AG04450 (cell line): ENCODE results near the gene PSKH1. TPM values are rescaled to one million over a fixed set of nuclear protein-coding genes. Genes with fewer than 3 reads are reported as not detected.

Source experiments
- CTCF ChIA-PET: fragments of 300-600, 350-600 bp; formaldehyde crosslinking; extraction: SDS; loops from one replicate; lab custom pipeline; 2022; ENCODE audit warnings: antibody characterized with exemption, inconsistent platforms; lab: Charles Lee
- POLR2A ChIA-PET: fragments of 350-600 bp; formaldehyde crosslinking; extraction: SDS; loops from one replicate; lab custom pipeline; 2021; ENCODE audit warnings: antibody characterized with exemption, inconsistent platforms; lab: Yijun Ruan, JAX
- DNase-seq: peaks from one replicate; pipeline ENCODE4 v3.0.0-alpha.2; 2011; ENCODE audit warnings: low read depth, low spot score
- H3K27ac ChIP-seq: one replicate; pipeline ENCODE4 v1.5.1; 2012; ENCODE audit warnings: low read depth, low read length, control low read depth
- H3K27me3 ChIP-seq: one replicate; pipeline ENCODE4 v1.6.0; 2012; ENCODE audit warnings: low read length; ENCODE audit not compliant: control insufficient read depth, insufficient read depth
- H3K4me3 ChIP-seq: 2 replicates; pipeline ENCODE4 v1.5.1; 2011; ENCODE audit warnings: mild to moderate bottlenecking, low read depth, low read length, control low read depth
- H3K9me3 ChIP-seq: 2 replicates; pipeline ENCODE4 v1.5.1; 2012; ENCODE audit warnings: low read length; ENCODE audit not compliant: control insufficient read depth, insufficient read depth
- CTCF ChIP-seq: IDR thresholded peaks from 2 replicates; pipeline ENCODE4 v1.5.1; 2011; ENCODE audit warnings: low read depth, low read length, control low read depth, inconsistent platforms
- polyA plus RNA-seq: library from polyadenylated mRNA; depleted of rRNA; stranded (reverse); fragments of >200 nt; gene quantifications from 2 replicates; pipeline ENCODE4 v1.2.3, GENCODE V29; 2011

Gene PSKH1
- polyA plus RNA-seq, 1 experiment: 18.2 TPM

- peak overlapping the region; percentile 86 for H3K4me3 ChIP-seq
- DNase-seq: no peak
- no peaks in the 10 kb centered on the region for H3K27me3 ChIP-seq
- POLR2A ChIA-PET: interaction anchor here (0.6 to 2.1 kb wide), 4 partner anchors 13 to 354 kb away, joined by 4 to 9 read pairs (median 5); partner anchors contain the start of genes RANBP10 and TSNAXIP1
- H3K27ac ChIP-seq: peak overlapping the region; percentile 78
- CTCF ChIA-PET: interaction anchor here (0.6 to 1.6 kb wide), 3 partner anchors 19 to 325 kb away, joined by 3 to 4 read pairs (median 3); no protein-coding TSS in a partner anchor
- peaks cover 4% of the 10 kb centered on the region; the same call in 1 of the 2 replicates for H3K9me3 ChIP-seq
- TF ChIP-seq CTCF: no peak
These were observed 47.1 kb upstream of the PSKH1 start for GRCh38 chr16:67846063-67846319.

- peak; percentile 70 for DNase-seq
- CTCF ChIA-PET: interaction anchor here (0.6 to 1.6 kb wide), 3 partner anchors 19 to 325 kb away, joined by 3 to 4 read pairs (median 3); no protein-coding TSS in a partner anchor
- no peaks in the 10 kb centered on the region for H3K27me3 ChIP-seq
- peaks cover 4% of the 10 kb centered on the region; the same call in 1 of the 2 replicates for H3K9me3 ChIP-seq
- H3K27ac ChIP-seq: peak within 1 kb of the TSS; percentile 78
- peak within 1 kb of the TSS; percentile 86 for H3K4me3 ChIP-seq
- no peak for TF ChIP-seq CTCF
- POLR2A ChIA-PET: interaction anchor here (1.1 to 2.1 kb wide), 3 partner anchors 13 to 40 kb away, joined by 4 to 9 read pairs (median 5); partner anchors contain the start of genes RANBP10 and TSNAXIP1
These were observed 46.6 kb upstream of the PSKH1 start, which contains the start of gene NUTF2 for GRCh38 chr16:67846320-67847063. Gene NUTF2 (plus strand): TSS chr16:67846933. CDS start chr16:67865131, 18,198 bp downstream.

- CTCF ChIA-PET: interaction anchor here (0.7 to 1.5 kb wide), 2 partner anchors 36 to 174 kb away, joined by 3 to 4 read pairs; no protein-coding TSS in a partner anchor
- no peak for TF ChIP-seq CTCF
- POLR2A ChIA-PET: interaction anchor here (1.2 to 2.1 kb wide), 3 partner anchors 13 to 26 kb away, joined by 3 to 9 read pairs (median 5); partner anchors contain the start of gene EDC4
- Histone ChIP-seq H3K27ac (peak within 1 kb of the TSS; percentile 78), H3K9me3 (peaks cover 4% of the 10 kb centered on the region; the same call in 1 of the 2 replicates), H3K4me3 (peak within 1 kb of the TSS; percentile 86), H3K27me3 (no peaks in the 10 kb centered on the region)
- no peak for DNase-seq
These were observed 45.8 kb upstream of the PSKH1 start, which contains the start of gene CENPT for GRCh38 chr16:67847064-67847861. Gene CENPT (minus strand): TSS chr16:67847693. CDS start chr16:67833859, 13,834 bp downstream.

GRCh38 chr16:67848118-67848517 is 44.9 kb upstream of the PSKH1 start:
- TF ChIP-seq CTCF: no peak
- no peaks in the 10 kb centered on the region for H3K27me3 ChIP-seq
- H3K4me3 ChIP-seq: peak overlapping the region; percentile 86
- H3K27ac ChIP-seq: no peak overlapping the region
- ChIA-PET POLR2A (interaction anchor here (1.3 to 2.1 kb wide), 2 partner anchors 12 to 25 kb away, joined by 3 to 9 read pairs; partner anchors contain the start of gene EDC4), CTCF (interaction anchor here (0.7 to 1.5 kb wide), 2 partner anchors 36 to 175 kb away, joined by 3 to 4 read pairs; no protein-coding TSS in a partner anchor)
- peaks cover 4% of the 10 kb centered on the region; the same call in 1 of the 2 replicates for H3K9me3 ChIP-seq
- DNase-seq: no peak
